CD4-positive, alpha-beta memory T cell (primary cell): ENCODE results near the gene ETV7. TPM values are rescaled to one million over a fixed set of nuclear protein-coding genes. Genes with fewer than 3 reads are reported as not detected.

Experiments
- CTCF ChIA-PET: fragments of 350-600 bp; sonication (Branson Sonifier 250); formaldehyde crosslinking; loops from one replicate; lab custom pipeline; 2021; ENCODE audit warnings: inconsistent platforms; ENCODE audit not compliant: partially characterized antibody; lab: Charles Lee
- POLR2A ChIA-PET: fragments of 350-600 bp; sonication (Branson Sonifier 250); formaldehyde crosslinking; loops from one replicate; lab custom pipeline; 2021; ENCODE audit not compliant: partially characterized antibody; lab: Charles Lee
- DNase-seq, 5 donors: peaks; one replicate each; pipeline versions ENCODE4 v3.0.0 to v3.0.0-alpha.2; 2020 to 2022; ENCODE audit warnings: mixed read lengths in 1 of 5
- H3K27ac ChIP-seq: one replicate; pipeline ENCODE4 v1.7.0; 2013; ENCODE audit warnings: low read depth, low read length
- H3K27me3 ChIP-seq: 2 replicates; pipeline ENCODE4 v1.7.0; 2013; ENCODE audit warnings: mild to moderate bottlenecking, low read length, moderate library complexity; ENCODE audit not compliant: insufficient read depth
- H3K36me3 ChIP-seq: 2 replicates; pipeline ENCODE4 v1.7.0; 2013; ENCODE audit warnings: mild to moderate bottlenecking, low read length, moderate library complexity; ENCODE audit not compliant: insufficient read depth
- H3K4me1 ChIP-seq: 2 replicates; pipeline ENCODE4 v1.7.0; 2013; ENCODE audit warnings: mild to moderate bottlenecking, low read length, moderate library complexity; ENCODE audit not compliant: insufficient read depth
- H3K4me3 ChIP-seq, 2 donors: one replicate each; pipeline ENCODE4 v1.7.0; 2013; ENCODE audit warnings: low read length in 2 of 2, mild to moderate bottlenecking in 1 of 2
- H3K9me3 ChIP-seq, 2 donors: one replicate each; pipeline ENCODE4 v1.7.0; 2013; ENCODE audit warnings: low read length in 2 of 2, control low read depth in 1 of 2; ENCODE audit not compliant: control insufficient read depth in 1 of 2
- H3K27ac Mint-ChIP-seq, 7 donors: one replicate each; pipeline ENCODE4 v1.8.0; 2020 to 2021; ENCODE audit warnings: mixed read lengths in 7 of 7, mild to moderate bottlenecking in 6 of 7, inconsistent platforms in 3 of 7, moderate library complexity in 3 of 7
- H3K27me3 Mint-ChIP-seq, 2 donors: one replicate each; pipeline ENCODE4 v1.8.0; 2020 to 2021; ENCODE audit warnings: mixed read lengths in 2 of 2
- H3K36me3 Mint-ChIP-seq, 2 donors: one replicate each; pipeline ENCODE4 v1.8.0; 2020 to 2021; ENCODE audit warnings: mixed read lengths in 2 of 2, inconsistent platforms in 1 of 2, mild to moderate bottlenecking in 1 of 2
- H3K4me1 Mint-ChIP-seq, 4 donors: one replicate each; pipeline ENCODE4 v1.8.0; 2020 to 2021; ENCODE audit warnings: mixed read lengths in 4 of 4, mild to moderate bottlenecking in 1 of 4
- H3K4me3 Mint-ChIP-seq, 8 donors: one replicate each; pipeline ENCODE4 v1.8.0; 2020 to 2021; ENCODE audit warnings: mixed read lengths in 8 of 8, mild to moderate bottlenecking in 7 of 8, moderate library complexity in 6 of 8, inconsistent platforms in 3 of 8
- H3K9me3 Mint-ChIP-seq, 8 donors: one replicate each; pipeline ENCODE4 v1.8.0; 2020 to 2021; ENCODE audit warnings: mixed read lengths in 8 of 8, mild to moderate bottlenecking in 5 of 8, inconsistent platforms in 3 of 8, moderate library complexity in 1 of 8
- intact Hi-C: fragments of 100-400 bp; cut with micrococcal nuclease; formaldehyde crosslinking; loops from one replicate; pipeline ENCODE4 v1.15.1; 2023
- polyA plus RNA-seq, 2 donors: library from polyadenylated mRNA; unstranded; fragments of 300-500 nt; fragmentation: Illumina TruSeq; gene quantifications; one replicate each; pipeline ENCODE4 v1.2.3, GENCODE V29; 2021
- total RNA-seq, 2 experiments: library from RNA; stranded (reverse); gene quantifications; one replicate each; pipeline ENCODE4 v1.2.3, GENCODE V29; 2021

Gene ETV7
- total and polyA plus RNA-seq, 4 experiments from 2014 or later = 0.67 to 5.4 (median 3.2) TPM

- H3K9me3 Mint-ChIP-seq = no peaks in the 10 kb centered on the region
- CTCF ChIA-PET = interaction anchor here (1.1 kb wide), 1 partner anchor 16 kb away, joined by 4 read pairs; no protein-coding TSS in a partner anchor
- no peak overlapping the region for H3K4me3 Mint-ChIP-seq
- intact Hi-C loops = no loop called here
- H3K4me3 ChIP-seq = no peak overlapping the region
- no peaks in the 10 kb centered on the region for H3K4me1 Mint-ChIP-seq
- no peaks in the 10 kb centered on the region for H3K36me3 ChIP-seq
- DNase-seq = no peak
- no peak overlapping the region for H3K27ac Mint-ChIP-seq
- H3K27me3 ChIP-seq = no peaks in the 10 kb centered on the region
- POLR2A ChIA-PET = no interaction called here
- H3K9me3 ChIP-seq = no peaks in the 10 kb centered on the region
- H3K27ac ChIP-seq = no peak overlapping the region
- no peaks in the 10 kb centered on the region for H3K36me3 Mint-ChIP-seq
- H3K27me3 Mint-ChIP-seq = no peaks in the 10 kb centered on the region
- no peaks in the 10 kb centered on the region for H3K4me1 ChIP-seq
These were observed 62.8 kb downstream of the ETV7 start for GRCh38 chr6:36324715-36325114.

- no peaks in the 10 kb centered on the region for H3K36me3 Mint-ChIP-seq
- H3K27ac Mint-ChIP-seq = no peak overlapping the region
- H3K9me3 Mint-ChIP-seq = no peaks in the 10 kb centered on the region
- H3K9me3 ChIP-seq = no peaks in the 10 kb centered on the region
- no peaks in the 10 kb centered on the region for H3K27me3 Mint-ChIP-seq
- no peak for DNase-seq
- no peak overlapping the region for H3K27ac ChIP-seq
- no peak overlapping the region for H3K4me3 ChIP-seq
- H3K4me1 ChIP-seq = no peaks in the 10 kb centered on the region
- no peaks in the 10 kb centered on the region for H3K27me3 ChIP-seq
- H3K4me3 Mint-ChIP-seq = no peak overlapping the region
- intact Hi-C loops = no loop called here
- H3K4me1 Mint-ChIP-seq = no peaks in the 10 kb centered on the region
- ChIA-PET CTCF (interaction anchor here (1.1 kb wide), 1 partner anchor 17 kb away, joined by 4 read pairs; no protein-coding TSS in a partner anchor), POLR2A (no interaction called here)
- no peaks in the 10 kb centered on the region for H3K36me3 ChIP-seq
These were observed 63.3 kb downstream of the ETV7 start for GRCh38 chr6:36324191-36324590.

- no peak overlapping the region for H3K27ac ChIP-seq
- H3K4me3 ChIP-seq = no peak overlapping the region
- no peaks in the 10 kb centered on the region for H3K27me3 ChIP-seq
- Mint-ChIP-seq H3K27ac (no peak overlapping the region), H3K36me3 (no peaks in the 10 kb centered on the region), H3K9me3 (no peaks in the 10 kb centered on the region), H3K4me3 (no peak overlapping the region), H3K27me3 (no peaks in the 10 kb centered on the region), H3K4me1 (no peaks in the 10 kb centered on the region)
- CTCF ChIA-PET = no interaction called here
- no peaks in the 10 kb centered on the region for H3K4me1 ChIP-seq
- H3K36me3 ChIP-seq = no peaks in the 10 kb centered on the region
- intact Hi-C loops = no loop called here
- no peaks in the 10 kb centered on the region for H3K9me3 ChIP-seq
- POLR2A ChIA-PET = no interaction called here
- no peak for DNase-seq
These were observed 64.4 kb downstream of the ETV7 start for GRCh38 chr6:36323062-36323461.

GRCh38 chr6:36322591-36322990 is 64.9 kb downstream of the ETV7 start:
- no peaks in the 10 kb centered on the region for H3K4me1 Mint-ChIP-seq
- no peak overlapping the region for H3K4me3 ChIP-seq
- DNase-seq = no peak
- no peaks in the 10 kb centered on the region for H3K27me3 ChIP-seq
- H3K27ac Mint-ChIP-seq = no peak overlapping the region
- no peaks in the 10 kb centered on the region for H3K9me3 ChIP-seq
- no peaks in the 10 kb centered on the region for H3K36me3 Mint-ChIP-seq
- no peaks in the 10 kb centered on the region for H3K9me3 Mint-ChIP-seq
- POLR2A ChIA-PET = no interaction called here
- H3K4me1 ChIP-seq = no peaks in the 10 kb centered on the region
- H3K36me3 ChIP-seq = no peaks in the 10 kb centered on the region
- no peak overlapping the region for H3K4me3 Mint-ChIP-seq
- intact Hi-C loops = no loop called here
- H3K27ac ChIP-seq = no peak overlapping the region
- CTCF ChIA-PET = interaction anchor here (1.4 kb wide), 1 partner anchor 20 kb away, joined by 3 read pairs; no protein-coding TSS in a partner anchor
- no peaks in the 10 kb centered on the region for H3K27me3 Mint-ChIP-seq

GRCh38 chr6:36320475-36320874 is 67.0 kb downstream of the ETV7 start:
- H3K4me3 Mint-ChIP-seq = no peak overlapping the region

GRCh38 chr6:36319821-36320220 is 67.6 kb downstream of the ETV7 start:
- intact Hi-C loops = no loop called here
- ChIA-PET POLR2A (no interaction called here), CTCF (interaction anchor here (1.0 to 1.5 kb wide), 2 partner anchors 21 to 42 kb away, joined by 3 to 5 read pairs; no protein-coding TSS in a partner anchor)
- H3K4me3 Mint-ChIP-seq = no peak overlapping the region
- no peaks in the 10 kb centered on the region for H3K9me3 Mint-ChIP-seq
- Histone ChIP-seq H3K27me3 (no peaks in the 10 kb centered on the region), H3K4me3 (no peak overlapping the region), H3K4me1 (no peaks in the 10 kb centered on the region), H3K36me3 (no peaks in the 10 kb centered on the region), H3K27ac (no peak overlapping the region), H3K9me3 (no peaks in the 10 kb centered on the region)
- no peaks in the 10 kb centered on the region for H3K27me3 Mint-ChIP-seq
- DNase-seq = no peak
- H3K4me1 Mint-ChIP-seq = no peaks in the 10 kb centered on the region
- no peak overlapping the region for H3K27ac Mint-ChIP-seq
- H3K36me3 Mint-ChIP-seq = no peaks in the 10 kb centered on the region

More at GRCh38 chr6:36320475-36320874, 67.0 kb downstream of the ETV7 start:
- no peak overlapping the region for H3K27ac ChIP-seq
- Mint-ChIP-seq H3K27ac (no peak overlapping the region), H3K27me3 (no peaks in the 10 kb centered on the region), H3K9me3 (no peaks in the 10 kb centered on the region), H3K36me3 (no peaks in the 10 kb centered on the region), H3K4me1 (no peaks in the 10 kb centered on the region)
- ChIA-PET CTCF (interaction anchor here (1.0 to 1.5 kb wide), 2 partner anchors 21 to 41 kb away, joined by 3 to 5 read pairs; no protein-coding TSS in a partner anchor), POLR2A (no interaction called here)
- DNase-seq = no peak
- no peaks in the 10 kb centered on the region for H3K27me3 ChIP-seq
- H3K9me3 ChIP-seq = no peaks in the 10 kb centered on the region
- intact Hi-C loops = no loop called here
- no peak overlapping the region for H3K4me3 ChIP-seq
- H3K36me3 ChIP-seq = no peaks in the 10 kb centered on the region
- no peaks in the 10 kb centered on the region for H3K4me1 ChIP-seq

- intact Hi-C loops = no loop called here
- ChIA-PET CTCF (no interaction called here), POLR2A (no interaction called here)
- Histone ChIP-seq H3K4me1 (no peaks in the 10 kb centered on the region), H3K36me3 (no peaks in the 10 kb centered on the region), H3K4me3 (no peak overlapping the region), H3K27ac (no peak overlapping the region), H3K27me3 (no peaks in the 10 kb centered on the region), H3K9me3 (no peaks in the 10 kb centered on the region)
- H3K4me3 Mint-ChIP-seq = no peak overlapping the region
- H3K9me3 Mint-ChIP-seq = no peaks in the 10 kb centered on the region
- DNase-seq = no peak
- H3K27ac Mint-ChIP-seq = no peak overlapping the region
- no peaks in the 10 kb centered on the region for H3K27me3 Mint-ChIP-seq
- H3K4me1 Mint-ChIP-seq = no peaks in the 10 kb centered on the region
- no peaks in the 10 kb centered on the region for H3K36me3 Mint-ChIP-seq
These were observed 68.1 kb downstream of the ETV7 start for GRCh38 chr6:36319436-36319762.
